ENCODE results near the gene ROBO1. TPM values are rescaled to one million over a fixed set of nuclear protein-coding genes. Genes with fewer than 3 reads are reported as not detected.
"Not testable (repeated sequence)": the region's sequence is repeated elsewhere in the genome, so short reads cannot be mapped to it uniquely, and the experiment has no call there.

ROBO1 gene
- total RNA-seq, 2 experiments from 2014 or later, result not detected

DNA sequence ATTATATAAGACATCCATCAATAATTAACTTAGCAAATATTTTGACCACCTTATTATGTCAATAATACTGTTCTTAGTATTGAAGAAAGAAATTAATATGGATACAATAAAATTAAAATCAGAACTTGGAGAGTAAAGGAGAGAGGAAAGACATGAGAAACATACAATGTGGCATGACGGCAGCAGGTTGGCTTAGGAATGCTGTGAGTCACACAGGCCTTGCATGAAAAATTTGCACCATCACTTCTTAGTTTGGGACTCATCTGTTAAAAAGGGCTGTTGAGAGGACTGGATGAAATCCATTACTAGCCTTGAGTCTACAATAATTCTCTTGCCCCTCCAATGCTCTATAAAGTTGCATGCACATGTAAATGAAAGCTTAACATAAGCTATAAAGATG is 880.8 kb downstream of the ROBO1 start:
- POLR2A ChIA-PET, result no interaction called here
- peaks cover 4% of the 10 kb centered on the region for H3K9me3 Mint-ChIP-seq
- H3K4me3 Mint-ChIP-seq, result no peak overlapping the region
- no peaks in the 10 kb centered on the region for H3K4me1 Mint-ChIP-seq
- H3K27ac Mint-ChIP-seq, result no peak overlapping the region
- H3K36me3 Mint-ChIP-seq (ENCODE audit: low read depth), result no peaks in the 10 kb centered on the region
- CTCF ChIA-PET, result no interaction called here
- no peak for DNase-seq
- H3K27me3 Mint-ChIP-seq, result no peaks in the 10 kb centered on the region

DNA sequence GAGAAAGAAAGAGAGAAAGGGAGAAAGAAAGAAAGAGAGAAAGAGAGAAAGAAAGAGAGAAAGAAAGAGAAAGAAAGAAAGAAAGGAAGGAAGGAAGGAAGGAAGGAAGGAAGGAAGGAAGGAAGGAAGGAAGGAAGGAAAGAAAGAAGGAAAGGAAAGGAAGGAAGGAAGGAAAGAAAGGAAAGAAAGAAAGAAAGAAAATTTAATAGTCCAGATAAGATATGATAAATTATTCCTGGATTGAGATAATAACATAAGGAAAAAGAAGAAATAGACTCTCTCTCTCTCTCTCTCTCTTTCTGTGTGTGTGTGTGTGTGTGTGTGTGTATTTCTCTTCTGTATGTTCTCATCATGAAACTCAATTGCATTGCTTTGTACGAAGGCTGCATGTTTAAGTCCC is 883.2 kb downstream of the ROBO1 start:
- DNase-seq; CTCF ChIA-PET; H3K9me3 Mint-ChIP-seq; H3K4me1 Mint-ChIP-seq; H3K27me3 Mint-ChIP-seq; H3K36me3 Mint-ChIP-seq (ENCODE audit: low read depth); H3K27ac Mint-ChIP-seq; POLR2A ChIA-PET; H3K4me3 Mint-ChIP-seq: not testable (repeated sequence)

DNA sequence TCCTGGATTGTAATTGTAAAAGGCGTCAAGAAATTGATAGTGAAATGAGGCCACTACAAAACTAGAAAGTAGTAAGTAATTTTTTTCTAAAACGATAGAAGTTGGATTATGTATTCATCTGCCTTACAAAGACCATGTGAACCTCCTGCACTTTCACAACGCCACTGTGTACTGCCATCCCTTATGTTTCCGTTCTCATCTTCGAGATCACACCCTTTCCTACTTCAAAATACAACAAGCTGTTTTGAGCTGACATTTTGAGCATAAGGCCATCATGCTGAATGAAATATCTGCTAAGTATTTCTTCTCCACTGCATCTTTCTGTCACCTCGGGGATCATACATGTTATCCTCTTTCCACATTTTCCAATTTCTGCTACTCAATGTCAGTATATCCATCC is 885.5 kb downstream of the ROBO1 start:
- H3K4me3 Mint-ChIP-seq, result no peak overlapping the region
- ChIA-PET CTCF (no interaction called here), POLR2A (no interaction called here)
- no peaks in the 10 kb centered on the region for H3K4me1 Mint-ChIP-seq
- peaks cover 4% of the 10 kb centered on the region for H3K9me3 Mint-ChIP-seq
- H3K27me3 Mint-ChIP-seq, result no peaks in the 10 kb centered on the region
- no peaks in the 10 kb centered on the region for H3K36me3 Mint-ChIP-seq (ENCODE audit: low read depth)
- no peak for DNase-seq
- H3K27ac Mint-ChIP-seq, result no peak overlapping the region

DNA sequence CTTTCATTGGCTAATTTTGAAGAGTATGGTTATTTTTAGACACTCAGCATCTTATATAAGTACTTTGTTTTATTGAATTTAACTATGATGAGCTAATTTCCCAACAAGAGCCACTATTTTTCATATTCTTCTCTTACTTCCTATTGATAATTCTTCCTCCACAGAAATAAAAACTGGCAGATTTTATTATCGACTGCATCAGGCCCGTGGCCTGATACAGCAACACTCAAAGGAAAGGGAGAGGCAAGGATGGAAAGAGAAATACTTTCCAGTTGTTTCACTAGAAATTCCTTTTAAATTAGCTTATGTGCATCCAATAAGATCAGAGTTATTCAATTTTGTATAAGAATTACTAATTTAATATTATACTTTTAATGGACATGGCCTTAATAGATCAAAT is 886.3 kb downstream of the ROBO1 start:
- Mint-ChIP-seq H3K9me3 (peaks cover 4% of the 10 kb centered on the region), H3K27ac (no peak overlapping the region), H3K27me3 (no peaks in the 10 kb centered on the region), H3K4me3 (no peak overlapping the region), H3K4me1 (no peaks in the 10 kb centered on the region), H3K36me3 (ENCODE audit: low read depth) (no peaks in the 10 kb centered on the region)
- ChIA-PET CTCF (no interaction called here), POLR2A (no interaction called here)
- no peak for DNase-seq

DNA sequence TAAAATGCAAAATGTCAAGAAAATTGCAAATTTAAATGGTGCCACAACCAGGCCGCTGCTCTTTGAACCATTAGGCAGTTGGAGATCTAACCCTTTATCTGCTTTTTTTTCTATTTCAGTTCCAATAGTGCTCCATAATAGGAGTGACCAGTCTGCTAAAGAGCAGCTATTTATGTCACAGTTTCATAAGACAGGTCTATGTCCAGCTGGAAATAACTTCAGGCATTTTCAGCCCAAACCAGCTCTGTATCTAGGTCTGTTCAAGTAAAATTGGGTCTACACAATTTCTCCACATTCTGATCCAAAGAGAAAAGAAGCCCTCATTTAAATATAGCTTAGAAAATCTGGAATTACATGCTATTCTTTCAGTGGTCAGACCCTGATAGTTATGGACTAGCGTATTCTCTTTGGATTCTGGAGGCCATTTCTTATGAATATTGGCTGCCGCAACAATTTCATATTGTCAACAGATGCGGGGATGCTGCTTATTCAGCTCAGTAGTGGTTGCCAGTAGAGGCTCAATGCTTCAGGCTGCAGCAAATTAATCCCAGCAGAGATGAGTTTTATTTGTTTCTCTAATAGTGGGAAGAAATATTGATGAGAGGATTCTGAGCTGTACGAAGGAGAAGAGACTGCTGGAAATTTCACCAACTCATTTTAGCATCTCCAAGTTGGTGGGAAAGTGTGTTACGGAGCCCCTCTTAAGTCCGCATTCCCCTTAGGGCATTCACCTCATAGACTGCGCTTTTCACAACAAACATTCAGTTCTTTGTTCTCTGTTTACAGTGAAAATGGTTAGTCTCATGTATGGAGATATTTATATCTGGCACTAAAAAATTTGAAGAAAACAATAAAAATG is 887.0 kb downstream of the ROBO1 start:
- POLR2A ChIA-PET, result no interaction called here
- Mint-ChIP-seq H3K27me3 (no peaks in the 10 kb centered on the region), H3K36me3 (ENCODE audit: low read depth) (no peaks in the 10 kb centered on the region), H3K4me3 (no peak overlapping the region), H3K27ac (no peak overlapping the region), H3K9me3 (peaks cover 5% of the 10 kb centered on the region), H3K4me1 (no peaks in the 10 kb centered on the region)
- CTCF ChIA-PET, result no interaction called here
- no peak for DNase-seq

DNA sequence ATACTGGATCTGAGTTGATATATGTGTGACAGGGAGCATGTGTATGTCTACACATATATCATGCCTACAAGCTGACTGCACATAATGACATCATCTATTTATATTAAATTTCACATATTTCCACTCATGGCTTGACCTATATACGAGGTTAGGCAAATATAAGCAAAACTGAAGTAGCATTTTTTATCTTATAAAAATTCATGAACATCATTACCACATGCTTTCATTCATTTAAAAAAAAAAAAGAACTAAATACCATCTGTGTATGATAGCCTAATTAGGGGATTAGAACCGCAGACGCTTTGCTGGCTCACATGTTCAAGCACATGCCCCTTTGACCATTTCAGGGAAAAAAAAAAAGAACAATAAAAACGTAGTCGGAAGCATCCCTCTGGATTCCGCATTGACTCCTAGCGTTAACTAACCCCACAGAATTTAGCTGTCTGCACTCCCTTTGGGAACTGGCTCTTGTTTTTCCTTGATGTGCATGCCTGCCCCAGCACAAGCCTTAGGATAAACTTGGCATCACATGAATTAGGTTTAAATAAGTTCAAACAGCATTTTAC is 888.4 kb downstream of the ROBO1 start:
- Mint-ChIP-seq H3K27ac (no peak overlapping the region), H3K27me3 (no peaks in the 10 kb centered on the region), H3K4me1 (no peaks in the 10 kb centered on the region), H3K9me3 (peaks cover 2% of the 10 kb centered on the region), H3K4me3 (no peak overlapping the region), H3K36me3 (ENCODE audit: low read depth) (no peaks in the 10 kb centered on the region)
- ChIA-PET CTCF (no interaction called here), POLR2A (no interaction called here)
- DNase-seq, result no peak

DNA sequence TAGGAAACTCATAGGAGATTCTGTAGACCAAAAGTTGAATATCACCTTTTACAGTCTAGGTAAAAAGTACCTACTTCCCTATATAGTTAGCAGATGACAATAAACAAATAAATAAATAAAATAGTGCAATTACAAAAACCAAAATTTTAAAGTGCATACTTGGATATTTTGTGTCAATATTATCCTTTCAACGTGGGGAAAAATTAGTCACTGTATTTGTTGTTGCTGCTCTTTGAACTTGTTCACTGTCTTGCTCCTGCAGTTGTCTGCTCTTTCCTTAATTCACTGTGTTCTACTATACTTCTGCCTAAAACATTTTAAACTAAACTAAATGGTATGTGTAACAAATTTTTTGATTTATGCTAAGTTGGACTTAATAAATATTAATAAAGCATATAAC is 889.0 kb downstream of the ROBO1 start:
- ChIA-PET POLR2A (no interaction called here), CTCF (no interaction called here)
- no peaks in the 10 kb centered on the region for H3K27me3 Mint-ChIP-seq
- no peak overlapping the region for H3K4me3 Mint-ChIP-seq
- no peaks in the 10 kb centered on the region for H3K36me3 Mint-ChIP-seq (ENCODE audit: low read depth)
- H3K9me3 Mint-ChIP-seq, result peaks cover 2% of the 10 kb centered on the region
- no peaks in the 10 kb centered on the region for H3K4me1 Mint-ChIP-seq
- H3K27ac Mint-ChIP-seq, result no peak overlapping the region
- DNase-seq, result no peak

DNA sequence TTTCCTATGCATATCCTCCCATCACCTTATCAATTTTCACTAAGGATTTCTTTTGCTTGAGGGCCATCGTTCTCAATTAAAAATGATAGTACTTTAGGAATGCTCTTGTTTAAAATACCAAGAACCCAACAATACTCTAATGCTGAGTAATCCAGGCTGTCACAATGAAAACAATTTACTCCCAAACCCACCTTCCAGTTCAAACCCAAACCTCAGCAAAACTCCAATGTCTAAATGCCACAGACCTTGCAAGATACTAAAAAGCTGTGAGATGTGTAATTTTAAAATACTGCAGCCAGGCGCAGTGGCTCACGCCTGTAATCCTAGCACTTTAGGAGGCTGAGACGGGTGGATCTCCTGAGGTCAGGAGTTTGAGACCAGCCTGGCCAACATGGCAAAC is 889.8 kb downstream of the ROBO1 start:
- H3K27me3 Mint-ChIP-seq, result no peaks in the 10 kb centered on the region
- no peaks in the 10 kb centered on the region for H3K36me3 Mint-ChIP-seq (ENCODE audit: low read depth)
- no peak overlapping the region for H3K27ac Mint-ChIP-seq
- H3K4me1 Mint-ChIP-seq, result no peaks in the 10 kb centered on the region
- peaks cover 2% of the 10 kb centered on the region for H3K9me3 Mint-ChIP-seq
- no peak for DNase-seq
- ChIA-PET CTCF (no interaction called here), POLR2A (no interaction called here)
- H3K4me3 Mint-ChIP-seq, result no peak overlapping the region

DNA sequence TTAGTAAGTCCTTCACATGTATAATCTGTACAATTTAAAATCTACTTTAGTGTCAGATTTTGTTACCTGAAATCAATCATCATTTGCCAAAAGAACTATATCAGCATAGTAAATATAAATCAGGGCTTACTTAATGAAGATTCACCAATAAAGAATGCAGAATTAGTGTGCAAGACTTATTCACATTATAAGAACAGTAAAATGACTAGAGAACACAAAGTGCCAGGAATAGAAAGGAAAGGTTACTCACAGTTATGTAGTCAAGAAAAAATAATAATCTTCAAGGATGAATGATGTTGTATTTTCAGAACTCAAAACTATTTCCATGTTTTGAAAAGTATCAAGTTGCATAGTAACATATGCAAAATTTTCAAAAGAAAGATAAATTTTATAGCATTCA is 891.9 kb downstream of the ROBO1 start:
- Mint-ChIP-seq H3K36me3 (ENCODE audit: low read depth) (no peaks in the 10 kb centered on the region), H3K27me3 (no peaks in the 10 kb centered on the region), H3K4me3 (no peak overlapping the region), H3K27ac (no peak overlapping the region), H3K4me1 (no peaks in the 10 kb centered on the region), H3K9me3 (peaks cover 4% of the 10 kb centered on the region)
- ChIA-PET POLR2A (no interaction called here), CTCF (no interaction called here)
- no peak for DNase-seq

DNA sequence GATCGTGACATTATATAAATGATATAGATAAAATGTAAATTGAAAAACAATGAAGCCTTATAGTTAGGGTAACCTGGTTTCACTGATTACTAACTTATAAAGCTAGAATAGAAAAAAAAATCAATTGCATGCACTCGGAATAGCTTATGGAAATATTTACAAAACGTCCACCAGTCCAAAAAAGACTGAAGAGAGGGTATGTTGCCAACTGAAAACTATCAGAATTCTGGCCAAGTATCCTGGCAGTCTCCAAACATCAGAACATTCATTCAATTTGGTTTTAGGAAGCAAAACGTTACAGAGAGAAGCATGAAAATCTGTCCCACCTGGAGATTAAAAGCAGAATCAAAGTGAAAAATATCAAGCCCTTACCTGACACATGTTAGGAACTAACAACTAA is 892.4 kb downstream of the ROBO1 start:
- Mint-ChIP-seq H3K4me1 (no peaks in the 10 kb centered on the region), H3K9me3 (peaks cover 4% of the 10 kb centered on the region), H3K27ac (no peak overlapping the region), H3K4me3 (no peak overlapping the region), H3K36me3 (ENCODE audit: low read depth) (no peaks in the 10 kb centered on the region), H3K27me3 (no peaks in the 10 kb centered on the region)
- DNase-seq, result no peak
- CTCF ChIA-PET, result no interaction called here
- POLR2A ChIA-PET, result no interaction called here

DNA sequence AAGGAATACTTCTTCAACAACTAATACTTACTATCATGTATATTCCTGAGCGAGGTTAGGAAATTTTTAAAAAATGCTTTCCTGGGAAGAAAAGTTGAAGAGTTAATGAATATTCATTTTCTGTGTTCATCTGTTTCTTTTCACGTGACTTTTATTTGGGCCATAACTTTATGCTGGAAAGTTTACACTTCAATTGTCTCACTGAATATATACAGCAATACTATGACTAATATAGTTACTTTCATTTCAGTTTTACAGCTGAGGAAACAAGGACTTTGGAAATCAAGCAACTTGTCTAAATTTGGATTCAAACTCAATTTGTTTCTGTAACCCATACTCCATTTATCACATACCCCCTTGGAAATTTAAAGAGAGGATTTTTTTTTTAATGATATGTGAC is 894.2 kb downstream of the ROBO1 start:
- no peak for DNase-seq
- H3K9me3 Mint-ChIP-seq, result peaks cover 4% of the 10 kb centered on the region
- ChIA-PET POLR2A (no interaction called here), CTCF (no interaction called here)
- H3K4me1 Mint-ChIP-seq, result no peaks in the 10 kb centered on the region
- H3K36me3 Mint-ChIP-seq (ENCODE audit: low read depth), result no peaks in the 10 kb centered on the region
- H3K27ac Mint-ChIP-seq, result no peak overlapping the region
- no peak overlapping the region for H3K4me3 Mint-ChIP-seq
- no peaks in the 10 kb centered on the region for H3K27me3 Mint-ChIP-seq

DNA sequence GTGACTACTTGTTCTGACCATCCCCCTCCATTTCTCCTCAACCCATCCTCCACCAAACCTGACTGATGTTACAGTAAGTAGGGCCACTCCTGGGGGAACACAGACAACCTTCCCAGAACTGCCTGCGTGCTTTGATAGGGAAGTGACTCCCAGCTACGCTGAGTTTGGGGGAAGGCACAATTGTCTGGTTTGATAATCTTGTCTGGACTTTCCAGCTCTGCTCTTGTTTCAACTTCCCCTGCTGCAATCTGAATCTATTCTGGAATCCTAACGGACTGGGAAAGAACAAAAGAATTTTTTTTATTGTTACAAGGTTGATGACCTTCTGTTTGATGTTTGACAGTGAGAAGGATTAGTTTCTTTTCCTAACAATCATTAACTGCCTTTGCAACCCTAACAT is 895.6 kb downstream of the ROBO1 start:
- H3K36me3 Mint-ChIP-seq (ENCODE audit: low read depth), result no peaks in the 10 kb centered on the region
- no peaks in the 10 kb centered on the region for H3K4me1 Mint-ChIP-seq
- DNase-seq, result no peak
- no peak overlapping the region for H3K4me3 Mint-ChIP-seq
- CTCF ChIA-PET, result no interaction called here
- POLR2A ChIA-PET, result no interaction called here
- no peaks in the 10 kb centered on the region for H3K27me3 Mint-ChIP-seq
- H3K9me3 Mint-ChIP-seq, result peaks cover 4% of the 10 kb centered on the region
- no peak overlapping the region for H3K27ac Mint-ChIP-seq

DNA sequence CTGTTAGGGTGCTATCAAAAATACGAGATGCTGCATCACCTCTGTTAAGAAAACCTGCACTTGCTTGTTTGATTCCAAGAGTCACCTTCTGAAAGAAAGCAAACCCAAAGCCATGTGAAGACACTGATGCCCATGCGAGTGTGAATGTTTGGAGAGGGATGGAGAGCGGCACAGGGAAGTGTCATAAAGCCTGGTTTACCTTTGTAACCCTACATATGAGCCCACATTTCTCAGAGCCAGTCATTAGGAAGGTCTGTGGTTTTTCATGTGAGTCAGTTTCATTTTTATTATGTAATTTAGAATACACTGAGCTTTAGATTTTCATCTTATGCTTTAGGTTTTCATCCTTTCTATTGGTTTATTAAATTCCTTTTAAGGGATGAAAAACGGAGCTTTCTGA is 896.8 kb downstream of the ROBO1 start:
- H3K4me3 Mint-ChIP-seq, result no peak overlapping the region
- ChIA-PET CTCF (no interaction called here), POLR2A (no interaction called here)
- no peaks in the 10 kb centered on the region for H3K36me3 Mint-ChIP-seq (ENCODE audit: low read depth)
- no peak overlapping the region for H3K27ac Mint-ChIP-seq
- DNase-seq, result no peak
- H3K9me3 Mint-ChIP-seq, result peaks cover 4% of the 10 kb centered on the region
- H3K4me1 Mint-ChIP-seq, result no peaks in the 10 kb centered on the region
- no peaks in the 10 kb centered on the region for H3K27me3 Mint-ChIP-seq

DNA sequence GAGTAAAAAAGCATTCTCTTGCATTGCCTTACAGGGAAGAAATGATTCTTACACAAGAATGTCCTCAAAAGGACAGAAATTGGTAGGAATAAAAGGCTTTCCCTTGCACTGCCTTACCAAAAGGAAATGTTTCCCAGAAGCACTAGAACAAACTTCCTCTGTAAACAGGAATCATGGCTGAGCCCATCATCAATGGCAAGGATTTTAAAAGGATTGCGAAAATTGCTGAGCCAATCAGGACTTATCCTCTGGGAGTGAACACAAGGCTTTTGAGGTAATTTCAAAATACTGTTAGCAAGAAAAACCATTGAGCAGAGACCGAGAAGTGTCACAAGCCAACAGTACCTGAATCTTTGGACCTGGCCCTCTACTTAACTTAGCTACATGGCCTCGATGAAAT is 897.3 kb downstream of the ROBO1 start:
- Mint-ChIP-seq H3K4me1 (no peaks in the 10 kb centered on the region), H3K4me3 (no peak overlapping the region), H3K27me3 (no peaks in the 10 kb centered on the region), H3K9me3 (peaks cover 2% of the 10 kb centered on the region), H3K27ac (no peak overlapping the region), H3K36me3 (ENCODE audit: low read depth) (no peaks in the 10 kb centered on the region)
- no peak for DNase-seq
- ChIA-PET POLR2A (no interaction called here), CTCF (no interaction called here)

All from activated CD4-positive, alpha-beta memory T cell treated with anti-CD3 and anti-CD28 coated beads, Interleukin-2, amount 10 ng/mL, durations not matched to agents 7 days and 5 days (primary cell).